ENCODE results near the gene HMBS.
"Not testable (repeated sequence)": the region's sequence is repeated elsewhere in the genome, so short reads cannot be mapped to it uniquely, and the experiment has no call there.

Gene HMBS

DNA sequence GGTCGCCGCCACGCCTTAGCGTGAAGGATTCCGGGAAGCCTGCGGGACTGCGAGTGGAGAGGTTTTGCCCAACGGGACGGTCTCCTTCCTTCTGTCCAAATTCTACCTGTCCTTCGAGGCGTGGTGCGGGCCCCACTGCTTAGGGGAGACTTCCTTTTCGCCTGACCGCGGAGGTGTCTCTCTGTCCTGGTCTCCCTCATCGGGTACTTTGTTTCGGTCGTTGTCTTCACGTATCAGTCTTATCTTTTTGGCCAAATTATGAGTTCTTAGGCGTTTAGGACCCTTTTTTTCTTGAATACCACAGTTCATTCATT lies 37.1 kb downstream of the HMBS start:
- DNase-seq: no peak

- no peak for DNase-seq
Measured at GRCh38 chr11:119125821-119126220, 41.1 kb downstream of the HMBS start.

DNA sequence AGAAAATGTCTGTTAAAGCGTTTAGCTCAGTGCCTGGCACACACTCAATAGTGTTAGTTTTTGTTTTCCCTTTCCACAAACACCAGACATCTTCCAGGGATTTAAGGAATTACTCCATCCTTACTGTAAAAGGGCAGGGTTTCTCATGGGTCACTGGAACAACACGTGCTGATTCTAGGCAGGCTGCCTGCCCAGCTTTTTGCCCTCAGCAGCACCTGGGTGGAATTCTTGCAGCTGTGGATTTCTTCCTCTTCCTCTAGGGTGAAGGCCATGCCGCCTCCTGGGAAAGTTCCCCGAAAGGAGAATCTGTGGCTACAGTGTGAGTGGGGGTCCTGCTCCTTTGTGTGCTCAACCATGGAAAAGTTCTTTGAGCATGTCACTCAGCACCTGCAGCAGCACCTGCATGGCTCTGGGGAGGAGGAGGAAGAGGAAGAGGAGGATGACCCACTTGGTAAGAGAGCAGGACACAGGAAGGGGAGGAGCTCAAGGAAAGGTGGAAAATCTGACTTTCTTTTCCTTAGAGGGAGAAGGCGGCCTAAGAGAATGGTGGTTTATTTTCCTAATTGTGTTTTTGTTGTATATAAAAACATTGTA lies 42.1 kb downstream of the HMBS start:
- no peak for DNase-seq

DNA sequence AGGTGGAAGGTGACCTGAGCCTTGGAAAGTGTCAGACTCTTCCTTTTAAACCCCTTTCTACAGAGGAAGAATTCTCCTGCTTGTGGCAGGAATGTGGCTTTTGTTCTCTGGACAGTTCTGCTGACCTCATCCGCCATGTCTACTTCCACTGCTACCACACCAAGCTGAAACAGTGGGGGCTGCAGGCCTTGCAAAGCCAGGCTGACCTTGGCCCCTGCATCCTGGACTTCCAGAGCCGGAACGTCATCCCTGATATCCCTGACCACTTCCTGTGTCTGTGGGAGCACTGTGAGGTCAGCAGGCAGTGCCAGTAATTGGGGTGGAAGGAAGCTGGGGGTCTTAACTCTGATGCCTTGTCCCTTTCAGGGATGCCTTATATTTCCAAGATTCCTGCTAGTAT lies 46.0 kb downstream of the HMBS start:
- DNase-seq: no peak

- no peak for DNase-seq
Measured at GRCh38 chr11:119134389-119134978, 49.8 kb downstream of the HMBS start.

DNA sequence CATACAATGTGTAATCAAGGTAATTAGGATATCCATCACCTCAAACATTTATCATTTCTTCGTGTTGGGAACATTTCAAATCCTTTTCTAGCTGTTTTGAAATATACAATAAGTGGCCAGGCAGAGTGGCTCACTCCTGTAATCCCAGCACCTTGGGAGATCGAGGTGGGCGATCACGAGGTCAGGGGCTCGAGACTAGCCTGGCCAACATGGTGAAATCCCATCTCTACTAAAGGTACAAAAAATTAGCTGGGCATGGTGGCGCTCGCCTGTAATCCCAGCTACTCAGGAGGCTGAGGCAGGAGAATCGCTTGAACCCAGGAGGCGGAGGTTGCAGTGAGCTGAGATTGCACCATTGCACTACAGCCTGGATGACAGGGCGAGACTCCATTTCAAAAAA lies 54.6 kb downstream of the HMBS start:
- DNase-seq: not testable (repeated sequence)

All from stimulated activated CD4-positive, alpha-beta T cell treated with anti-CD3 and anti-CD28 coated beads, Interleukin-2, amount 100 ng/mL, for 48 hours (primary cell).